Stimulated activated CD8-positive, alpha-beta memory T cell treated with anti-CD3 and anti-CD28 coated beads, Interleukin-7, amount 100 ng/mL, for 1 hour (primary cell): ENCODE data around the gene YIF1A.
"Not testable (repeated sequence)": the region's sequence is repeated elsewhere in the genome, so short reads cannot be mapped to it uniquely, and the experiment has no call there.

Experiments used
- DNase-seq, 2 donors: peaks; one replicate each; pipeline ENCODE4 v3.0.0-alpha.2; 2020; ENCODE audit warnings: low read depth in 2 of 2

YIF1A gene

DNA sequence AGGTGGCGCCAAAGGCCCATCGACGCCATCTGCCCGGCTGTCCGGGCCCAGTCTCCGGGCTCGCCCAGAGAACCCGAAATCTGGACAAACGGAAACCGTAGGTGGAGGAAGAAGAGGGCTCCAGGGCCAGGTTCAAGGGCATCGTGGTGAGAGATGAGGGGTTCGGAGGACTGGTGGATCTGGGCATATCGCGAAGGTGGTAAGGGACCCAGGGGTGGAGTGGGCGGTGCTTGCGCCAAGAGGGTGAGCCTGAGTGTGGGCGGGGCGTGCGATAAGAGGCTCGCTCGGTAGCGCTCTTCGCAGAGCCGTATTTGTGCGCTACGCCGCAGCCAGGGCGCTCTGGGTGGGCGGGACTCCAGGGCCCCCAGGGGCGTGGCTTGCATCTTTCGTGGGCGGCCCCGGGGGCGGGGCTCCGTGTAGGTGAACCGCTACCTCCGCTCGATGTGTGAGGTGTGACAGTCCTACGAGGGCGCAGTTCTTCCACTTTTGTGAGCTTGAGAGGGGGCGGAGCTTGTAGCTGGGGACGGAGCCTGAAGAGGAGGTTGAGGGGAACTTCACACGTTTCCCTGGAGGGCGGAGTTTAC is 23.1 kb upstream of the YIF1A start:
- peak; percentile 98 for DNase-seq

DNA sequence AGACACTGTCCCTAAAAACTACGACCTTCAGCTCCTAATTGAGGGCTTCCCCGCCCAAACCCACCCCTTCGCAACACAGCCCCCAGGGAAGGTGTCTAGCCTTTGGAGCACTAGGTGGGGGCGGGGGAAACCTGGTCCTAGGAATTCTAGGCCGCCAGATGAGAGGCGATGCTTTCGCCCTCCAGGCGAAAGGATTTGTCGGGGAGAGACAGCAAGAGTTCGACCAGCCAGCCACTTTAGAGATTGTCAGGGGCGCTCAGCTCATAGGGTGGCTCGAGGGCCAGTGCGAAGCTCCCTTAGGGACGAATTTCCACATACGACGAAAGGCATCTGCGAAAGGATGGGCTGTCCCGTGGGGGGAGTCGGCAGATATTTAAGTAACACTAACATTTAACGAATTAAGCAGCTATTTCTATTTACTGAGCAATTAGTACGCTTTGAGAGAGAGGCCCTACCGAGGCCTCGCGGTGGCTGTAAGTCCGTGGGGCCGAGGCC is 22.6 kb upstream of the YIF1A start:
- DNase-seq, result no peak

DNA sequence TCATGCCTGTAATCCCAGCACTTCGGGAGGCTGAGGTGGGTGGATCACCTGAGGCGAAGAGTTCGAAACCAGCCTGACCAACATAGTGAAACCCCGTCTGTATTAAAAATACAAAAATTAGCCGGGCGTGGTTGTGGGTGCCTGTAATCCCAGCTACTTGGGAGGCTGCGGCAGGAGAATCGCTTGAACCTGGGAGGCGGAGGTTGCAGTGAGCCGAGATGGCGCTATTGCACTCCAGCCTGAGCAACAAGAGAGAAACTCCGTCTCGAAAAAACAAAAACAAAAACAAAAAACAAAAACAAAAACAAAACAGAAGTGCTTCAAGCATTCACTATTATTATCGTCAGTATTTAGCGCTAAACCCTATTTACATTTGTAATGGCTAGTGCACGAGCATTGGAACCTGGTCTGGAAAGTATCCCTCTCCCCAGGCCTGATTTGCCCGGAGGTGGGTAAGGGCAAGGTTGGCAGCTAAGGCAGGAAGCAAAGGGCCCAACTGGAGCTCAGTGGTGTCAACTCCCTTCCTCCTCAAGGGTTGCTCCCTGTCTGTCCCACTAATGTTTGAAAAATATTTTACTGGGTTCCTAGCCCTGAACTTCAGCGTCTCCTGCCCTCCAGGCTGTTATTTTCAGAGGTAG is 22.0 kb upstream of the YIF1A start:
- DNase-seq, result not testable (repeated sequence)

DNA sequence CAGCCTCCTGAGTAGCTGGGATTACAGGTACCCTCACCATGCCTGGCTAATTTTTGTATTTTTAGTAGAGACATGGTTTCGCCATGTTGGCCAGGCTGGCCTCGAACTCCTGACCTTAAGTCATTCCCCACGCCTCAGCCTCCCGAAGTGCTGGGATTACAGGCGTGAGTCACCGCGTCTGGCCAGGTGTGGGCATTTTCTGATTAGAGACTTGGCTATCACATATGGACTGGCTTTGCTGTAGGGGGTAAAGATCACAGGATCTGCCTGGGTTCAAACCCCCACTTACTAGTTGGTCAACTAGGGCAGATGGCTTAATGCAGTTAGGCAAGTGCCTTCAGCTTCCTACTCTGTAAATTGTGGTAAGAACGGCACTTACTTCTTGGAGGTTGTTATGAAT is 21.4 kb upstream of the YIF1A start:
- no peak for DNase-seq

DNA sequence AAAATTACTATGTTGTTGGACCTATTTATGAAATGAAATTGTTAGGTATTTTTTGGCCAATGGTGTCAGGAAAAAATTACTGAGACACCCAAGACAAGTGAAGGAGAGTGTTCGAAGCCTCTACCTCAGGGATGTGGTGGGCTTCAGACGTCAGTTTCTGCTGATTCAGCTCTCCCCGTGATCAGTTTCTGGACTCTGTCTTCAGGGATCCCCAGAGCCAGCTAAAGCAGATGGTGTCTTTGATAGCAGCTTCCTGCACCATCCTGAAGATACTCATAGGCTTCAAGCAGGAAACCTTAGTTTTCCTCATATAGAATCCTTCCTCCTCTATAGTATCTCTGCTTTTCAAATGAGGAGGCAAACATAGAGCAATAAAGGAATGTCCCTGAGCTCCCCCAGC is 20.5 kb upstream of the YIF1A start:
- DNase-seq, result no peak

DNA sequence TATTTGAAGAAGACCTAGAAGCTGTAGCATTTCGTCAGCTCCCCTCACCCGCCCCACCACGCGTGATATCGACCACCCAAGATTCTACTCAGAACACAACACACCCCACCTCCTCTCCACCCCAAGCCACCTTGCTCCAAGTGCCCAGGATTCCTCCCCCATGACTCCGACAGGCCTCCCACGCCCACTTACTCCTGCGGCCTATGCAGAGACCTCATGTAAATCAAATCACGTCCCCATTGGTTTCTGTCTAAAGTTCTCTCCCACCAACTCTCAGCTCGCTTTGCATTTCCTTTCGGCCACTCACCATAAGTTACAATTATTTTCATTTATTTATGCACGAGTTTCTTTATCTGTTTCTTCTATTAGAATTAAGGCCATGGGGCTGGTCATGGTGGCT is 13.7 kb upstream of the YIF1A start:
- DNase-seq, result no peak

DNA sequence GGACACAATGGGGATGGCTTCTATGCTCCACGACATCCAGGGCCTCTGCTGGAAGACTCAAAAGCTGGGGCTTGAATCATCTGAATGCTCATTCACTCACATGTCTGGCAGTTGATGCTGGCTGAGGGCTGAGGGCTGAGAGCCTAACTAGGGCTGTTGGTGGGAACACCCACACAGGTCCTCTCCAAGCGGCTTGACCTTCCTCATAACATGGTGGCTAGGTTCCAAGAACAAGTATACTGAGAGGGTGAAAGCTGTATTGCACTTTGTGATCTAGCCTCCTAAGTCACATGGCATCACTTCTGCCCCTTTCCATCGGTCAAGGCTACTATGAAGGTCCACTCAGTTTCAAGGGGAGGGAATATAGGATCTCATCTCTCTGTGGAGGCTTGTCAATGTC is 10.2 kb upstream of the YIF1A start:
- DNase-seq, result no peak

DNA sequence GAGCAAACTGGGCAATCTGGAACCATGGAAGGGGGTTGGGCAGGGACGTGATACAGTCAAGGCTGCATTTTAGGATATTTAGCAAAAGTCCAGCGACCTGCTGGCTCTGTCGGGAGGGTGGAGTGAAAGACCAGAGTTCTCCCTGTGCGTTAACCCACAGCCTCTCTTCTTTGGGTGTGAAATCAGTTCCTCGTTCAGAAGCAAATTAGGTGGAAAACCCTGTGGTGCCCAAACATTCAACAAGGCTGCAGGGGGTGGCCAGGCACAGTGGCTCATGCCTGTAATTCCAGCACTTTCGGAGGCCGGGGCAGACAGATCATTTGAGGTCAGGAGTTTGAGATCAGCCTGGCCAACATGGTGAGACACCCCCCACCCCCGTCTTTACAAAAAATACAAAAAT is 8.7 kb upstream of the YIF1A start:
- no peak for DNase-seq

DNA sequence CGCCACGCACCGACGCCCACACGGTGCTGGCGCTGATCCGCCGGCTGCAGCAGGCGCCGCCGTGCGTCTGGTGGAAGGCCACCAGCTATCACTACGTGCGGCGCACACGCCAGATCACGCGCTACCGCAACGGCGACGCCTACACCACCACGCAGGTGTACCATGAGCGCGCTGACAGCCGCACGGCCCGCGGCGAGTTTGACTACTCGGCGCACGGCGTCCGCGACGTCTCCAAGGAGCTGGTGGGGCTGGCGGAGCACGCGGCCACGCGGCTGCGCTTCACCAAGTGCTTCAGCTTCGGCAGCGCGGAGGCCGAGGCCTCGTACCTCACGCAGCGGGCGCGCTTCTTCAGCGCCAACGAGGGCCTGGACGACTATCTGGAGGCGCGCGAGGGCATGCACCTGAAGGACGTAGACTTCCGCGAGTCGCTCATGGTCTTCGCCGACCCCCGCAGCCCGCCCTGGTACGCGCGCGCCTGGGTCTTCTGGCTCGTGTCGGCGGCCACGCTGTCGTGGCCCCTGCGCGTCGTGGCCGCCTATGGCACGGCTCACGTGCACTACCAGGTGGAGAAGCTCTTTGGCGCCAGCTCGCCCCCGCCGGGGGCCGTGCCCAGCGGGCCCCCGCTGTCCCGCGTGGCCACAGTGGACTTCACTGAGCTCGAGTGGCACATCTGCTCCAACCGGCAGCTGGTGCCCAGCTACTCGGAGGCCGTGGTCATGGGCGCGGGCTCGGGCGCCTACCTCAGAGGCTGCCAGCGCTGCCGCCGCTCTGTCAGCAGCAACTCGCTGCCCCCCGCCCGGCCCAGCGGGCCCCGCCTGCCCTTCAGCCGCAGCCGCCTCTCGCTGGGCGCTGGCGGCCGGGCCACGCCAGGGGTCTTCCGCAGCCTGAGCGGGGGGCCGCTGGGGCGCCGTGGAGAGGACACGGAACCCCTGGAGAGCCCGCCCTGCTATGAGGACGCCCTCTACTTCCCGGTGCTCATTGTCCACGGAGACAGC is 6.0 kb upstream of the YIF1A start:
- DNase-seq, result no peak

DNA sequence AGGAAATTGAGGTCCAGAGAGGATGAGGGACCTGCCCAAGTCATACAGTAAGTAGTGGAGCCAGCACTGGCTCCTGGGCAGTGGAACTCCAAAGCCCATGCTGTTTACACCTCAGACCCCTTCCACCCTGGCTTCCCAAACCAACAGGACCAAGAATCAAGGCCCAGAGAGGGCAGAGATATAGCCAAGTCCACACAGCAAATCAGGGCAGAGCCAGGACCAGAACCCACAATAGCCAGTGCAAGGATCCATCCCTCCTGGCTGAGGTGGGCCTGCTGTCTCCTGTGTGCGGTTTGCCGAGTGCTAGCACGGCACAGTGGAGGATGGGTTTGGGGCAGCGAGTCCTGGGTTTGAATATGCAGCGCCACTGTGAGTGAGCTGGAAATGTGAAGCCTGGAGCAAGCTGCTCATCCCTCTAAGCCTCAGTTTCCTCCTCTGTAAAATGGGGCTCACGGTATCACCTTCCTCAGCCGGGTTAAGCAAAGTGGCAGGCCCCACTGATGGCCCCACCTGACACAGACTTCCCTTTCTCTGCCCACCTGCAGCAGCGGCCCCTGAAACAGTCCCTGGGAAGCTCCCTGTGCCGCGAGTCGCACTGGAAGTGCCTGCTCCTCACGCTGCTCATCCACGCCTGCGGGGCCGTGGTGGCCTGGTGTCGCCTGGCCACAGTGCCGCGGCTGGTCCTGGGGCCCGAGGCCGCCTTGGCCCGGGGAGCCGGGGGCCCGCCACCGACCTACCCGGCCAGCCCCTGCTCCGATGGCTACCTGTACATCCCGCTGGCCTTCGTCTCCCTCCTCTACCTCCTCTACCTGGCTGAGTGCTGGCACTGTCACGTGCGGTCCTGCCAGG is 5.1 kb upstream of the YIF1A start:
- DNase-seq, result no peak

DNA sequence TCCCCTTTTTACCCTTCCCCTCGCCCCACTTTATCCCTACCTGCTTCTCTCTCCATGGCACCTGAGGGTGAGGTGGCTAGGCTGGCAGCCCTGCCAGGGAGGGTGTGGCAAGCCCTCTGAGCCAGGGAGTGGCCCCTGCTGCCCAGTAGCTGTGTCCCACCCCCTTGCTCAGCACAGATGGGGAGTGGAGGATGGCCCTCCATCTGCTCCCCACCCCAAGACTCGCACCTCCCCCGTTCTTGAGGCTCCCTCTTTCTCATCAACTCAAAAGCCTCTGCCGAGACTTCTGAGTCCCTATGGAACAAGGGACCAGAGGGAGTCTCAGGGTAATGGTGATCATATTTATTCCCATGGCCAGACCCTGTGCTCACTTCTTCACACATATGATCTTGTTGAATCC is 4.4 kb upstream of the YIF1A start:
- no peak for DNase-seq

DNA sequence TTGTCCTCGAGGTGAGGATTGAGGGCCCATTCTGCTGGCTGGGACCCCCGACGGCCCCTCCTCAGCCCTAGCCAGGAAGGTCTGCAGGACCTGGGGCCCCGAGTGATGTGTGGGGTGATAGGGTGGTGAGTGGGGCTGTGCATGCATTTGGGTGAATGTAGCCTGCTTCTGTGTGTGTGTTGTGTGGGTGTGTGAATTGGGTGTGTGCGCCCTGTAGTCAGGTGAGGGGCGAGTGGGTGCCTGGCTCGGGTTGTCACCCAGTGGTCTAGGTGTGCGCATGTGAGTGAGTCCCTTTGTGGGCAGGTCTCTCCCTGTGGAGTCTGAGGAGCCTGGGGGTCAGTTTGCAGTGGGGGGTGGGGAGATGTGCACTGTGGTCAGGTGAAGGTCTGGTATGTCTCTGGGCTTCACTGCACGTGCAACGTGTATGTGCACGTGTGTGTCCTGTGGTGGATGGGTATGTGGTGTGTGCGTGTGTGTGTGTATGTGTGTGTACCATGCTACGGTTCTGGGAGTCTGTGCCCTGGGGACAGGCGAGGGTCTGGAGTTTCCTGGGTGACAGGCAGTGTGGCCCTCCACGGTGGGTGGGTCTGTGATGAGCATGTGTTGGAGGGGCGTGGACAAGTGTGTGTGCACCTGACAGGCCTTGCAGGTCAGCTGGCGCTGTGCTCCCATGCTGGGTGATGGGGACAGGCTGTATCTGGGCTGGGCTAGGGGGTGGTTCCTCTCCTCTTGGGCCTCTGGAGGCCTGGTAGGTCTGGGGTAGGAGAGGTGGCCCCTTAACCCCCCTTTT is 3.8 kb upstream of the YIF1A start:
- no peak for DNase-seq

DNA sequence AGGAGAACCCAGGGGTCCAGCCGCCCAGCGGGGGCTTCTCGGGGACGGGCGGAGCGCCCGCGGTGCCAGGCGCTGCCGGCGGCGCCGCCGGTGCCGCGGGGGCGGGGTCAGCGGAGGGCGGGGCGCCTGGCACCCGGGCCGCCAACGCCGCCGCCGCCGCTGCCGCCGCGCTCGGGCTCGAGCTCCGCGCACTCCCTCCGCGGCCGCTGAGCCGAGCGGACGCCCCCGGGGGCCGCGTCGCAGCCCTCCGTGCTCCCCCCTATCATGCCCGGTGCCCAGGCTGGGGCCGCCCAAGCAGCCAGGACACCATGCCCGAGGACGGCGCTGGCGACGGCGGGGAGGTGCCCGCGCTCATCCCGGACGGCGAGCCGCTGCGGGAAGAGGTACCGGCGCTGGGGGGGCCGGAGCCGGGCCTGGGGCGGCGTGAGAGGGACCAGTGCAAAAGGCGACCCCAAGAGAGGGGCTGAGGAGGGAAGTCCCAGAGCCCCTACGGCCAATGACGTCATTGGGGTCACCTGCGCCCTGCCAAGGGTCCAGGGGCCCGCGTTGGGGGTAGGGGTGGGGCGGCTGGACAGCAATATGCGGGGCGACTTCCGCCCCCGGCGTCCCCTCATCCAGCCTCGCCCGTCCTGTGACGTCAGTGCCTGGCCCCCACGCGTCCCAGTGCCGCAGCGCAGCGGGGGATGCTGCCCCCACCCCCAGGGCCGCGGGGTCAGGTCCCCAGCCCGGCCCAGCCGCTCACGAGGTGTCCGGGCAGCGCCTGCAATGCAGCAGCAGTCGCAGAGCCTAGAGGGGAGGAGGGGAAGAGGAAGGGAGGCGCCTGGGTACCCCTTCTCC is 3.0 kb upstream of the YIF1A start, which contains the start of gene TMEM151A:
Gene TMEM151A (plus strand): TSS at position 189 of the 837 bp plus-strand sequence. CDS start 120 bp downstream, at position 309.
- DNase-seq, result no peak

DNA sequence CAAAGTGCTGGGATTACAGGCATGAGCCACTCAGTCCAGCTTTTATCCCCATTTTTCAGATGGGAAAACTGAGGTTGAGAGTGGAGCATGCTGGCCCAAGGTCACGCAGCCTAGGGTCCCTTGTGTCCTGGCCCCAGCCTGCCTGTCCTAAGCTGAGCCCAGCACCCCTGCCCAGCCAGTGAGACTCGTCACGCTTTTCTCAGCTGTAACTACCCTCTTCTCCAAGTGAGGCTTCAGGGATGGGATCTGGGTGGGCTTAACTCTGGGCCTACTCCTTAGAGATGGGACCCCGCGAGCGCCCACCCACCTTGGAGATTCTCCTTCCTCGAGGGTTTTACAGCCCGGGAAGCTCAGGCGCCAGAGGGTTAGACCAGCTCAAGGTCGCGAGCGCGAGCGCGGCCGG is 2.4 kb upstream of the YIF1A start:
- DNase-seq, result no peak

DNA sequence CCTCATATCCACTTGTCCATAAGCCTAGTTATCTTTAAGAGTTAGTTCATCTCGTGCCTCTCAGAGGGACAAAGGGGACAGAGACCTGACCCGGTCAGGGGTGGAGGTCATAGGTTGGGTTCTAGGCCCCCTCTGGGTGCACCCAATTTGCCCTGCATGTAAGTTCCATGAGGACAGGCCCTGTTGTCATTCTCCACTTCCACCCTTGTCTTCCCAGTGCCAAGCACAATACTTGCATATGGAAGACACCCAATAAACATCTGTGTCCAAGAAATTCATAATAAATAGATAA is 1.3 kb upstream of the YIF1A start:
- DNase-seq, result no peak

DNA sequence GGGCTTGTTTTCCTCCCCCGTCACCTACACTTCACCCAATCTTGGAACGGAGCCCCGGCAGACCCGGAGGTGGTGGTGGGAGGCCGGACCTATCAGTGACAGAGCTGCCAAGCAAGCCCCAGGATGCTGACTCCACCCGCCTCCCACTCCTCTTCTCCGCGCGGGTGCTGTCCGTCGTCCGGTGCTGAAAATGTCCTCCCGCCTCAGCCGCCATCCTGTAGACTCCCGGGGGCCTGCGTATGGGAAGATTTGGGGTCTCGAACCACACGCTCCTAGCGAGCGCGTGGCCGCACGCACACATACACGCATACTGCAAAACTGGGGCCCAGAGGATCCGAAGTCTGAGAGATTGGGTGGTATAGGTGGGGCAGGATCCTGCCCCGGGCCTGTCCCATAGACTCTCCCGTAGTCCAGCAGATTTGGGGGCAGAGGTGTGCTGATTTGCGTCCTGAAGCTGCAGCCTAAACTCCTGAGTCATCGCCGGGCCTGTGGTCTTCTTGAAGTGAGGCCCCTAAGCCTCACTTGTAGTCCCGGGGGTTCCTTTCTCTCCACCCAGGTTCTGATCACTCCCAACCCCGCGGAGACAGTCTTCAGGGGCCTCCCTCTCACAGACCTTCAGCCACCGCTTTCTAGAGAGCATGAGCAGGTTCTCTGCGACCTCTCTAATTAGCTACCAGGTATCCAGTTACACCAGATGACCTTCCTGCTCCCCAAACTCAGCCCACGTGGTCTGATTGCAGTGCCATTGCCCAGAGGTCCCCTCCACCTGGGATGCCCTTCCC is 796 bp upstream of the YIF1A start:
- DNase-seq, result peak; percentile 40 to 44

DNA sequence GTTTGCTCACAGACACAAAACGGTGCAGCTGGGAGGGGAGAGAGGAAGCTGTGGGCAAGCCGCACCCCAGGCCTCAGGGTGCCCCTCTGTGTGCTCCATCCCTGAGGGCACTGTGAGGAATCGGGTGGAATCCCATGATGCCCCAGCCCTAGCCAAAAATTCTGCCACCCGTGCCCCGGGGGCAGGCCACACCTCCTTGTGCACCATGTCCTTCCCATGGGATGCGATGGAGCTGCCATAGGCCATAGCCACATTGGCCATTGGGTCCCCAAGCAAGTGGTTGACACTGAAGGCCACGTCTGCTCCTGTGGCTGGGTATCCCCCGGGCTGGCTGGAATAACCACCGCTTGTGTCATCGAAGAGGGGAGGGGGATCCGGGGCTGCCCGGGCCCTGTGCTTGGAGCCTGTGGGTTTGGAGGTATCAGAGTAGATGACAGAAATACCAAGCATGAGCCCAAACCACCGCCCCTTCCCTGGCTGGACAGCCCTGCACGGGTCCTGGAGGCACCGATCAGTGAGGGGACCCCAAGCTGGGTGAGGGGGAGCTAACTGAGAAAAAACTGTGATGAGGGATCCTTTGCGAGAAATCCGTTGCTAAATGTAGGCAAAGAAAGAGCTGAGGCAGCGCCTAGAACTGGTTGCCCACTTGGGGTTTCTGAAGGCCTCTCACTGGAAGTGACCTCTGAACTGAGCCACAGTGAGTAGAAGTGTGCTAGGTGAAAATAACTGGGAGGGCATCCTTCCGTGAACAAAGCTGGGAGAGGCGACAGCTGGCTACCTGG is 863 bp downstream of the YIF1A start:
- DNase-seq, result no peak

DNA sequence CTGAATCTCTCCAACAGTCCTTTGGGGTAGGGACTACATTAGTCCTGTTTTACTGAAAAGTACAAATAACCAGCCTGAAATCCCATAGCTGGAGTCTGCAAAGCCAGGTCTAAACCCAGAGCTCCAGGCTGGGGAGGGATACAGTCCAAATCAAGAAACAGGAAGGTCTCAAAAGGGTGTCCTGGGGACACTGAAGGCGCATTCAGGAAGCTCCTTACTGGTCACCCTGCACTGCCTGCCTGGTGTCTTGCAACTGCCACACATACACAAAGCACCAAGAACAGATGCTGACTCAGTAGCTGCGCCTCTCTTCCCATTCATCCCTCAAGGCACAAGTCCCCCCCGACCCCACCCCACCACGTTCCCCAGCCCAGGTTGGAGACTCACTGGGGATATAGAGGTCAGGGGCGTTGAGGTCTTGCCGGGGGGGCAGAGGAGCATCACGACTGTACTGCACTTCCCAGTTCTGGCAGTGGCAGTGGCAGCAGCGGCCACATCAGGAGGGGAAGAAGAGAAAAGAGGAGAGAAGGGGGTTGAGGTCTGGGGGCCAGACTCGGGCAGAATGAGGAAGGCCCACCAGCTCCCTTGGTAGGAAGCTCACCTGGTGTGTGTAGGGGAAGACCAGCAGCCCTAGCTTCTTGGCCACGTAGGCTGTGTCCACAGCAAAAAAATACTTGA is 1.6 kb downstream of the YIF1A start:
- no peak for DNase-seq
